WTC11 (cell line): ENCODE data around the gene CPSF2. TPM values are rescaled to one million over a fixed set of nuclear protein-coding genes. Genes with fewer than 3 reads are reported as not detected.

ENCODE experiments used
- ATAC-seq: fragments of 200-7000 bp; cut with Tn5 transposase; 2 replicates; pipeline ENCODE4 v1.10.0; 2021; ENCODE audit warnings: mild to moderate bottlenecking, moderate library complexity
- CTCF ChIA-PET: fragments of 300-600 bp; sonication (Branson Sonifier 250); formaldehyde crosslinking; loops from one replicate; lab custom pipeline; 2021; ENCODE audit warnings: antibody characterized with exemption; lab: Charles Lee
- POLR2A ChIA-PET: fragments of 350-600 bp; sonication (Branson Sonifier 250); formaldehyde crosslinking; loops from one replicate; lab custom pipeline; 2021; ENCODE audit warnings: antibody characterized with exemption; lab: Charles Lee
- DNase-seq: peaks from one replicate; pipeline ENCODE4 v3.0.0; 2021; ENCODE audit warnings: low spot score
- H3K27ac Mint-ChIP-seq: 2 replicates; pipeline ENCODE4 v1.8.0; 2021; ENCODE audit warnings: mixed read lengths
- H3K27me3 Mint-ChIP-seq: 2 replicates; pipeline ENCODE4 v1.8.0; 2021; ENCODE audit warnings: low read depth, mild to moderate bottlenecking, moderate library complexity, mixed read lengths
- H3K36me3 Mint-ChIP-seq: 2 replicates; pipeline ENCODE4 v1.8.0; 2021; ENCODE audit warnings: mixed read lengths
- H3K4me1 Mint-ChIP-seq: 2 replicates; pipeline ENCODE4 v1.8.0; 2022; ENCODE audit warnings: mixed read lengths
- H3K4me3 Mint-ChIP-seq: 2 replicates; pipeline ENCODE4 v1.8.0; 2021; ENCODE audit warnings: mild to moderate bottlenecking, moderate library complexity, mixed read lengths
- H3K9me3 Mint-ChIP-seq: 2 replicates; pipeline ENCODE4 v1.8.0; 2021; ENCODE audit warnings: mixed read lengths
- ATF1 ChIP-seq: sonication (generic); formaldehyde crosslinking; IDR thresholded peaks from 2 replicates; pipeline ENCODE4 v1.8.1; 2023; ENCODE audit warnings: mild to moderate bottlenecking, moderate library complexity, missing genetic modification reagents
- CREB1 ChIP-seq: sonication (generic); formaldehyde crosslinking; IDR thresholded peaks from 2 replicates; pipeline ENCODE4 v1.8.0; 2023; ENCODE audit warnings: mild to moderate bottlenecking, missing genetic modification reagents
- CREM ChIP-seq: sonication (generic); formaldehyde crosslinking; IDR thresholded peaks from 2 replicates; pipeline ENCODE4 v1.8.1; 2022; ENCODE audit warnings: mild to moderate bottlenecking, missing genetic modification reagents, moderate library complexity
- ERG ChIP-seq: fragments of 250-450 bp; sonication (Bioruptor Pico); IDR thresholded peaks from 2 replicates; pipeline ENCODE4 v1.8.0; 2021; ENCODE audit warnings: mild to moderate bottlenecking
- FOXJ3 ChIP-seq: sonication (generic); formaldehyde crosslinking; IDR thresholded peaks from 2 replicates; pipeline ENCODE4 v1.9.0; 2021; ENCODE audit warnings: missing genetic modification reagents, mild to moderate bottlenecking, borderline replicate concordance
- IRF1 ChIP-seq: sonication (generic); formaldehyde crosslinking; IDR thresholded peaks from 2 replicates; pipeline ENCODE4 v1.8.0; 2023; ENCODE audit warnings: missing genetic modification reagents
- IRF2 ChIP-seq: sonication (generic); formaldehyde crosslinking; IDR thresholded peaks from 2 replicates; pipeline ENCODE4 v1.8.0; 2022; ENCODE audit warnings: low read depth, missing genetic modification reagents, borderline replicate concordance
- MLX ChIP-seq: sonication (generic); formaldehyde crosslinking; IDR thresholded peaks from 2 replicates; pipeline ENCODE4 v1.8.1; 2023; ENCODE audit warnings: mild to moderate bottlenecking, missing genetic modification reagents, moderate library complexity
- MYBL2 ChIP-seq: sonication (generic); formaldehyde crosslinking; IDR thresholded peaks from 2 replicates; pipeline ENCODE4 v1.8.1; 2023; ENCODE audit warnings: mild to moderate bottlenecking, moderate library complexity, missing genetic modification reagents
- NFYB ChIP-seq: sonication (generic); formaldehyde crosslinking; conservative IDR thresholded peaks from 2 replicates; pipeline ENCODE4 v1.8.0; 2022; ENCODE audit warnings: low read depth, missing genetic modification reagents
- PREB ChIP-seq: sonication (generic); formaldehyde crosslinking; IDR thresholded peaks from 2 replicates; pipeline ENCODE4 v1.8.1; 2022; ENCODE audit warnings: mild to moderate bottlenecking, missing genetic modification reagents, moderate library complexity, borderline replicate concordance
- RORB ChIP-seq: fragments of 250-450 bp; sonication (Bioruptor Pico); IDR thresholded peaks from 2 replicates; pipeline ENCODE4 v1.9.0; 2021; ENCODE audit warnings: mild to moderate bottlenecking
- SOX15 ChIP-seq: fragments of 250-450 bp; sonication (Bioruptor Pico); IDR thresholded peaks from 2 replicates; pipeline ENCODE4 v1.9.0; 2021; ENCODE audit warnings: mild to moderate bottlenecking
- STAT6 ChIP-seq: sonication (generic); formaldehyde crosslinking; conservative IDR thresholded peaks from 2 replicates; pipeline ENCODE4 v1.8.1; 2023; ENCODE audit warnings: mild to moderate bottlenecking, low read depth, missing genetic modification reagents, moderate library complexity
- TEAD1 ChIP-seq: sonication (generic); formaldehyde crosslinking; IDR thresholded peaks from 2 replicates; pipeline ENCODE4 v1.8.0; 2022; ENCODE audit warnings: mild to moderate bottlenecking, missing genetic modification reagents
- TP53 ChIP-seq: sonication (generic); formaldehyde crosslinking; IDR thresholded peaks from 2 replicates; pipeline ENCODE4 v1.8.1; 2023; ENCODE audit warnings: mild to moderate bottlenecking, missing genetic modification reagents
- ZBTB21 ChIP-seq: sonication (generic); formaldehyde crosslinking; IDR thresholded peaks from 2 replicates; pipeline ENCODE4 v1.8.1; 2023; ENCODE audit warnings: mild to moderate bottlenecking, missing genetic modification reagents, borderline replicate concordance
- ZNF121 ChIP-seq: sonication (generic); formaldehyde crosslinking; IDR thresholded peaks from 2 replicates; pipeline ENCODE4 v1.8.0; 2023; ENCODE audit warnings: missing genetic modification reagents
- ZNF263 ChIP-seq: sonication (generic); formaldehyde crosslinking; IDR thresholded peaks from 2 replicates; pipeline ENCODE4 v1.8.1; 2022; ENCODE audit warnings: low read depth, mild to moderate bottlenecking, moderate library complexity, missing genetic modification reagents
- ZNF317 ChIP-seq: sonication (generic); formaldehyde crosslinking; IDR thresholded peaks from 2 replicates; pipeline ENCODE4 v1.8.1; 2023; ENCODE audit warnings: low read depth, mild to moderate bottlenecking, moderate library complexity, missing genetic modification reagents, borderline replicate concordance
- ZNF512 ChIP-seq: sonication (generic); formaldehyde crosslinking; IDR thresholded peaks from 2 replicates; pipeline ENCODE4 v1.8.1; 2022; ENCODE audit warnings: missing genetic modification reagents, borderline replicate concordance
- total RNA-seq: library from RNA; stranded (reverse); gene quantifications from 3 replicates; pipeline ENCODE4 v1.2.3, GENCODE V29; 2021

The CPSF2 gene
- total RNA-seq, 1 experiment from 2014 or later: 109 TPM

GRCh38 chr14:92173668-92174067, 51.9 kb downstream of the CPSF2 start:
- no peak overlapping the region for H3K4me3 Mint-ChIP-seq
- H3K9me3 Mint-ChIP-seq: peaks cover 4% of the 10 kb centered on the region
- no peaks in the 10 kb centered on the region for H3K4me1 Mint-ChIP-seq
- DNase-seq (no peak), ATAC-seq (peak; percentile 48)
- H3K27me3 Mint-ChIP-seq: no peaks in the 10 kb centered on the region
- TF ChIP-seq ZBTB21 (CRISPR knock-in tag): no peak
- TF ChIP-seq CREB1: no peak
- no peak for TF ChIP-seq MYBL2
- TF ChIP-seq ZNF317 (CRISPR knock-in tag): no peak
- no peak for TF ChIP-seq ATF1 (CRISPR knock-in tag)
- TF ChIP-seq ZNF121 (CRISPR knock-in tag): no peak
- no peak for TF ChIP-seq FOXJ3 (CRISPR knock-in tag)
- TF ChIP-seq ERG (CRISPR knock-in tag): no peak
- no peak for TF ChIP-seq ZNF512 (CRISPR knock-in tag)
- no peak for TF ChIP-seq IRF2 (CRISPR knock-in tag)
- no peak for TF ChIP-seq MLX (CRISPR knock-in tag)
- TF ChIP-seq NFYB (CRISPR knock-in tag): no peak
- no peak for TF ChIP-seq TEAD1 (CRISPR knock-in tag)
- H3K36me3 Mint-ChIP-seq: no peaks in the 10 kb centered on the region
- H3K27ac Mint-ChIP-seq: no peak overlapping the region
- ChIA-PET CTCF (no interaction called here), POLR2A (no interaction called here)

GRCh38 chr14:92175811-92176210, 54.0 kb downstream of the CPSF2 start:
- H3K27me3 Mint-ChIP-seq: no peaks in the 10 kb centered on the region
- TF ChIP-seq CREM (CRISPR knock-in tag) (no peak), ZNF263 (CRISPR knock-in tag) (no peak), ZNF121 (CRISPR knock-in tag) (no peak), TP53 (CRISPR knock-in tag) (no peak), SOX15 (CRISPR knock-in tag) (no peak), STAT6 (CRISPR knock-in tag) (no peak), RORB (CRISPR knock-in tag) (no peak), PREB (CRISPR knock-in tag) (no peak), IRF1 (CRISPR knock-in tag) (no peak)
- no peak overlapping the region for H3K27ac Mint-ChIP-seq
- DNase-seq: no peak
- no peaks in the 10 kb centered on the region for H3K36me3 Mint-ChIP-seq
- POLR2A ChIA-PET: no interaction called here
- H3K4me1 Mint-ChIP-seq: peaks cover 4% of the 10 kb centered on the region; the same call in 1 of the 2 replicates
- ATAC-seq: no peak
- H3K9me3 Mint-ChIP-seq: peaks cover 17% of the 10 kb centered on the region
- CTCF ChIA-PET: no interaction called here
- H3K4me3 Mint-ChIP-seq: no peak overlapping the region
